ENCODE data around the gene VSNL1.
"Not testable (repeated sequence)": the region's sequence is repeated elsewhere in the genome, so short reads cannot be mapped to it uniquely, and the experiment has no call there.

The VSNL1 gene

GRCh38 chr2:17543131-17543660 is 2.7 kb downstream of the VSNL1 start:
- DNase-seq, result no peak

- no peak for DNase-seq
Observed at GRCh38 chr2:17543848-17544247, 3.4 kb downstream of the VSNL1 start.

- no peak for DNase-seq
Observed at GRCh38 chr2:17544256-17544655, 3.8 kb downstream of the VSNL1 start.

DNA sequence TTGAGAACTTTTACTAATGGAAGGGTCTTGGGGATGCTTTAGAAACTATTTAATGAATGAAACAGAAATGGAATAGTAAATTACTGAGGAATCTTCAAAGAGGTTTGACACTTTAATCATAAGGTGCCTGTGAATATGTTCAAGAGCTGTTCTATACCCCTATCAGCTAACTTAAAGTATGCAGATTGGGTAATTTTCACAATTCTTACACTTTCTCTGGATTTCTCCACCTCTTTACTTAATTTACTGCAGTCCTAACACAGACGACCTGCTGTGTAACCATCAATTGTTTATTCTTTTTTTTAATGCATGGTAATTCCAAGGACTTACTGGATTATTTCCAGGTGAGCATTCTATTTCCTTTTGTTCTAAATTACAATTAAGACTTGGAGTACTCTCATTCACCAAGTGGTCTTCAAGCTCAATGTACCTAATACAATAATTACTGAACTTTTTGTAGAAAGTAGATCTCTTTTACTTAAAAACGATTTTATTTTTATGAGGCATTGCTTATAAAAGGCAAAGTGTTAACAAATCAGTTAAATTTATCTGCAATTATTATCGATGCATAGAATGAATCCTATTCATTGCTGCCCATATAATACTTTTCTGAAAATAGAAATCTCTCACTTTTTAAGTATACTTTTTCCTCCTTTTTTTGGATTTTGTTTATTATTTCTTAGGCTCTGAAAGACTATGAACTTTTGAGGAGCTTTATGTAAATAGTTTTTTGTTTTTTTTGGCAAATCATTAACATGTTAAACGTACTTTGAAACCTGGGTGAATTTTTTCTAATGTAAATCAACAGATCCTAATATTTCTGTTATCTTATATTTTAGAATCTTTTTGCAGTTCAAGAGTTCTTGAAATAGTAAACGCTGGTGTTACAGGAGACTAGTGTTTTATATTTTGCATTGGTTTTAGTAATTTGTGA is 5.5 kb downstream of the VSNL1 start:
- no peak for DNase-seq

DNA sequence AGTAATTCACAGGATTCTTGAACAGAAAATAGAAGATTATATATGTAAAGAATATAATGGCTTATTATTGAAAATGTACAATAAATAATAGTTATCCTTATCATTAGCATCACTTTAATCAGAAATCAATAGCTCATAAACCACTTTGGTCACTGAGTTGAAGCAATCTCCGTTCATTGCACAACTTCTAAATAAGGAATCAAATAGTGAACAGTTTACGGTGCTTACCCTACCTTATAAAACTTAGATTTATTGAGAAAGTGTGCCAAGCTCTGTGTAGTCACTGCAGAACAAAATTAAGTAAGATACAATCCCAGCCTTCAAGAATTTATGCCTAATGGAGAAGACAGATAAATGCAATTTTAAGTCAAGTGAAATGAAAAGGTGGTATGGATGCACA is 6.7 kb downstream of the VSNL1 start:
- DNase-seq, result no peak

DNA sequence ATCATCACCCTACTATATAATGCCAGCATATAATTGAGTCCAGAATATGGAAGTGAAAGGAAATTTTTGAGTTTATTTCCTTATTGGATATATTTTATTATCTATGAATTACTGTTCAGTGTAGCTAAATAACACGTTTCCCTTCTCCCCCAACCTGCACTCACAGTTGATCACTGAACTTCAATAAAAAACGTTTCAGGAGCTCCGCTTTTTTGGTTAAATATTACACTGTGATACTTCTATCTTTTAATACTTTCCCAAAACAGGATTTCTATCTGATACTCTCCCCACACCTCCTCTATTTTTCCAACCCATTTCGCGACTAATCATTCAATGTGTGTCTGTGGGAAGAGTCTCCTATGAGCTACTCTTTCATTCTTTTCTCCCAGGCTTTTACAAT is 7.2 kb downstream of the VSNL1 start:
- no peak for DNase-seq

DNA sequence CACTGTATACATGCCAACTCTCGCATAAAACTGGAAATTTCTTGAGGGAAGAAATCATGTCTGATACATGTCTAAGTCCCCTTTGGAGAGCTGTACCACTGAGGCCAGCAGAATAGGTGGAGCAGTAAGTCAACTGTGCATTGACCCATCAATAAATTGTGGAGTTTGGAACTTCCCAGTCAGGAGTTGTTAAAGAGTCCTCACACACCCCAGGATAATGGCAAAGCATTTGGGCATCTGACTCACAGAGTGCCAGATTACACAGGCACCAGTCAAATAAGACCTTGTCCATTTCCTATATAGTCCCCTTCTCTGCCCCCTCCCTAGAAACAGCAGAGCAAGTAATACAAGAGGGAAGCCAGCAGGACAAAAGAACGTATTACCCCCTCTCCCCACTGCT is 10.4 kb downstream of the VSNL1 start:
- DNase-seq, result no peak

- DNase-seq, result no peak
Observed at GRCh38 chr2:17555150-17555549, 14.7 kb downstream of the VSNL1 start.

DNA sequence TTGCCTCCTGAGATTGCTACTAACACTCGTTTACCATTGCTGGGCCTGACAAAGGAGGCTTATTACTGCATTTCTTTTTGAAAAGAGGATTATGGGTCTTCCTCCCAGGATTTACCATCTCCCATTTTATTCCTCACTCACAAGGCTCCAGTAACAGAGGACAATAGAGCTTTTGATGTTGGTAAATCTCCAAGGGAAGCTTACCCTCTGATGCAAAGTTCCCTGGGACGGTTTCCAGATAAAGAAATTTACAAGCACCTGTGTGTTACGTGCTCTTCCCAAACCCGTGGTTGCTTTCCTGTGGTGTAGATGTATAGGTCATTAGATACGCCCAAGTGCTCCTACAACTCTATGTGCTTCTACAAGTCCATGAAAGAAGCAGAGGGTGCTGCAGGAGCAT is 17.1 kb downstream of the VSNL1 start:
- no peak for DNase-seq

GRCh38 chr2:17558053-17558452 is 17.6 kb downstream of the VSNL1 start:
- DNase-seq, result no peak

- no peak for DNase-seq
Observed at GRCh38 chr2:17558878-17559277, 18.4 kb downstream of the VSNL1 start.

DNA sequence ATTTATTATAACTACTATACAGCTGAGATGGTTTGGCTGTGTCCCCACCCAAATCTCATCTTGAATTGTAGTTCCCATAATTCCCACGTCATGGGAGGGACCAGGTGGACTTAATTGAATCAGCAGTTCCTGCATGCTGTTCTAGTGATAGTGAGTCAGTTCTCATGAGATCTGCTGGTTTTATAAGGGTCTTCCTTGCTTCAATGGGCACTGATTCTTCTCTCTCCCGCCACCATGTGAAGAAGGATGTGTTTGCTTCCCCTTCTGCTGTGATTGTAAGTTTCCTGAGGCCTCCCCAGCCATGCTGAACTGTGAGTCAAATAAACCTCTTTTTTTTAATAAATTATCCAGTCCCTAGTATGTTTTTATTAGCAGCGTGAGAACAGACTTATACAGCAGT is 25.2 kb downstream of the VSNL1 start:
- DNase-seq, result not testable (repeated sequence)

DNA sequence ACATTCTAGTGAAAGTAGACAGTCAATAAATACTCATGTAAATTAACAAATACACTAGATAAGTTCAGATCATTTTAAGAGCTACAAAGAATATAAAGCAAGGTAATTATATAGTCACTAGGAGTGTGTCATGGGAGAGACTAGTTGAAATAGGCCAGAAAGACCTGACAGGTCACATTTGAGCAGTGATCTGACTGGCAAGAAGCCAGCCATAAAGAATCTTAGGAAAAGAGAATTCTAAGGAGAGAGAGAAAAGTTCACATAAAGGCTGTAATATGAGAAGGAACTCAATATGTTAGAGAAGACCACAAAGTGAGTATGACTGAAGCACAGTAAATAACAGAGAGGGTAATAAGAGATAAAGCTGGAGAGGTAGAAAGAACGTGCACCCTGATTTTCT is 31.2 kb downstream of the VSNL1 start:
- no peak for DNase-seq

- DNase-seq, result no peak
Observed at GRCh38 chr2:17573085-17573803, 32.7 kb downstream of the VSNL1 start.

DNA sequence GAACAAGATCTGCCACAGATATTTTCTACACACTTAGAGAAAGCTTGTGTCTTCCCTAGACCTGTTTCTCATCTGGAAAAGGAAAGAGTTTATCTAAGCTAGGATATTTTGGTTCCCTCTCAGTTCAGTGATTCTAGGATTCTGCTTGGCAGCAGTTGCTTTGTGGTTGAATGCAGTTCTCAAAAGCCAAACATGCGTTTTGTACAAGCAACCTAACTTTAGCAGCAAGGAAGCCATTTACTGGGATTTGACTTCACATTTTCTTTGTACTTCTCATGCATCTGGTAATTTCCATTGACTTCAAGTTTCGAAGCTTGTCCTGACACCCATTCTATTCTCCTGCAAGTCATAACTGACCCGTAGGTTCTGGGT is 33.3 kb downstream of the VSNL1 start:
- no peak for DNase-seq

- no peak for DNase-seq
Observed at GRCh38 chr2:17574406-17575073, 34.0 kb downstream of the VSNL1 start.

GRCh38 chr2:17576802-17577201 is 36.3 kb downstream of the VSNL1 start:
- no peak for DNase-seq

DNA sequence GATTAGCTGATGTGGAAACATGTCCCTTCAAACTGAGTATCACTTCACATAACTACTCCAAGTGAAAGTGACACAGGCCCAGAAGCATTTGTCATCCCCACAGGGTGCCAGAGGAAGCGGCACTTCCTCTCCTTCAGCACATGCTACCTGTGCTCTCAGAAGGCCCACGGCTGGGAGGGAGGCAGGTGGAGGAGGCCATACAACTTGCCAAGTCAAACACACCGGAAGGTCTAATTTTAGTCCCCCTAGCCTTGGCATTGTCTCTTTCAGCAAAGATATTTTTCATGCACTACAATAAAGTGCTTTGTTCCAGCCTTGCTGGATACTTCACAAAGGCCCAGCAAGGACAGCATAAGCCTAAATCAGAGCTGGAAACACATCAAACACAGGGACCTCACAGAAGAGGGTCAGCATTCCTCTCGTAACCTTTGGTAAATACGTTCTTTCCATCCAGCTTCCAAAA is 38.0 kb downstream of the VSNL1 start:
- no peak for DNase-seq

- DNase-seq, result no peak
Observed at GRCh38 chr2:17579605-17580318, 39.3 kb downstream of the VSNL1 start.

DNA sequence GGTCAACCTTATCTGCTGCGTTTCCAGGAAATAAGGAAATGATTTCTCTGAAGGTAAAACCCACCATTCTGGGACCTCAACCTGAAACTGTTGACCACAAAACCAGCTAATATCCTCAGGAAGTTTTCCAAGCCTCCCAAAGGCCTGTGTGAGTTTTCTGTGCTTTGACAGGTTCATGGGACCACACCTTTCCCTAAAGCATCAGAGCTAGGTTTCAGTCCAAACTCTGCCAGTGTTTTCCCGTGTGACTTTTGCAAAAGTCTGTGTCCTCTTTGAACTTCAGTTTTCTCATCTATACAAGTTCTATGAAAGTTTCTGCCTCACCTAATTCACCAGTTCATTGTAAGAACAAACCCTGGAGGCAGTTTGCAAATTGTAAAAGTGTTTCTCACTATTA is 39.8 kb downstream of the VSNL1 start:
- no peak for DNase-seq

DNA sequence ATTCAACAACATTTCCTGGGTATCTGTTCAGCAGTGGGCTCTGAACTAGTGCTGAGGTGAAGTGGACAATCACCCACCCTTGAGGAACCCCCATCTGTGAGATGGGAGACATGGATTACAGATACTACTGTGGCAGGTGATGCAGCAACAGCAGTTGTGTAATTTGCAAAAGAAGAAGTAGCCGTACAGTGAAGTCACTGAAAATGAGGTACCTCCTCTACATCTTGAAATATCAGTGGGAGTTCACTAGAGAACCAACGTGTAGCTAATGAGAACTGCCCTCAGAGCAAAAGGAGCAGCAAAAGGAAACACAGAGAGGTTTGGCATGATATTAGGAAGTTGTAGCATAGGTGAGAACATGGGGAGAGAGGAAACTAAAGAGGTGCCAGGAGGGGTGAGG is 41.3 kb downstream of the VSNL1 start:
- no peak for DNase-seq

GRCh38 chr2:17583166-17583565 is 42.7 kb downstream of the VSNL1 start:
- no peak for DNase-seq

GRCh38 chr2:17583646-17584045 is 43.1 kb downstream of the VSNL1 start:
- DNase-seq, result no peak
